Umbilical cord (tissue), 2 donors: ENCODE data around the gene VHLL. TPM values are rescaled to one million over a fixed set of nuclear protein-coding genes. Genes with fewer than 3 reads are reported as not detected.

Source experiments
- DNase-seq: peaks from one replicate; pipeline ENCODE4 v3.0.0-alpha.2; 2015; ENCODE audit warnings: low spot score
- total RNA-seq: library from RNA; depleted of rRNA; stranded (reverse); fragments of >200 nt; gene quantifications from one replicate; pipeline ENCODE4 v1.2.3, GENCODE V29; 2014; ENCODE audit warnings: low replicate concordance; ENCODE audit not compliant: insufficient read depth

VHLL gene
- total RNA-seq, 1 donor from 2014 or later, result 6.0 TPM

DNA sequence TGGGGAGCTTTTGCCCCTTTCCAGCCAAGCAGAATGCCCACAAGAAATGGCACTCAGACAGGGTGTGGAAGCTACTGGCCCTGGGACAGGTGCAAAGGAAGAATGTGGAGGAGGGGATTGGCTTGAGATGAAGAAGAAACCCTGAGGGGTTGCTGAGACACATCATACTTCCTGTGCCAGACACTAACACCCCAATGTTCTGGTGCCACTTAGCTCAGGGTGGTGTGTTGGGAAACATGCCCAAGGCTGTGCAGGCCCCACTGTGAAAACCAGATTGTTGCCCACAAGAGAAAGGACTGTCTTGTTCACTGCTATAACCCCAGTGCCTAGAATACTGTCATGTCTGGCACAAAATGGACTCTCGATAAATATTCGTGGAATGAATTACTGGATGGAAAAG lies 41.4 kb downstream of the VHLL start:
- no peak for DNase-seq

DNA sequence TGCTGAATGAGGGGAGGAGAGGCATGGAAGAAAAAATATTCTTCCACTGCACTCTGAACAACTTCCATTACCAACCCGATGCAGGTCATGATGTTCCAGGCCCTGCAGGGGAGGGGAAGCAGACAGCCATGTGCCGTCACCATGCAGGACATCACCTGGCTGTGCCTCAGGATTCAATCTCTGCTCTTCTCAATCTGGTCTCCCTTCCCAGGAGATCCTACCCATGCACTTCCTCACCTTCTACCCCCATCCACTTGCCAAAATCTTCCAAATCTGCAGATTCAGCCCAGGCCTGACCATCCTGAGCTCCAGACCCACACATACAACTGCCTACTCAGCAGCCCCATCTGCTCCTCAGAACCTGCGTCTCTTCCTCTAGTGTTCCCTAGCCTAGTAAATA lies 45.5 kb downstream of the VHLL start:
- DNase-seq, result no peak

DNA sequence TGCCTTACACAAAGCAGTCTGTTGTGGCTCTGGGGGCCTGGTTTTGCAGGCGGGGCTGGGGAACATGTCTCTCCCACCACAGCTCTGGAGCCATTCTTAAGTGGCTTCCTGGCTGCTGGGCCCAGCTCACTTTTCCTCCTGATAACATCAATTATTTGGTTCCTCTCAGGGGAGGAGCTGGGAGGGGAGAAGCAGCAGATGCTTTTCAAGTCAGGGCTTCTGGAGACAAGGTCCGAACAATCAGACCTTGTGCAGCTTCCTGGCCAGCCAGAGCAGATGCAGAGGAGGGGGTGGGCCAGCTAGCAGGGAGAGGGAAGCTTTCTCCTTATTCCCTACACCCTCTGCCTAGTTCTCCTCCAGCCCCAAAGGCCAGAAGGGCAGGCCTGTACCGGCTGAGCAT lies 47.6 kb downstream of the VHLL start:
- no peak for DNase-seq

DNA sequence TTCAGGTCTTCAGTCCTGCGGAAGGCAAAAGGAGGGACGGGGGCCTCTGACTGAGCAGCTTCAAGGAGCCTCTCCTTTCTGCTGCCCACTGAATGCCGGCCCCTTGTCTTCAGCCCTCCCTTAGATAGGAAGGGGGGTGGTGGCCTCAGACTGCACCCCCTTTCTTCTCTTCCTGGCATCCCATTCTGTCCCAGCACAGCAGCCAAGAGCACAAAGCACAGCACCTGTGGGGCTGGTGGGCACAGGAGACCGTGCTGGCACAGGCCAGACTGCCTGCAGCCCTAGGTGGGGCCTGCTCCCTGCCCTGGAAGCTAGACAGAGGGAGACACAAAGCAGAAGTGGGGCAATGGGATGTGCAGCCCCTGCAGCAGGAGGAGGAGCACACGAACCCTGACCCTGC lies 49.5 kb downstream of the VHLL start:
- DNase-seq, result no peak

Other genes starting within 250 kb of the VHLL start
- gene UBQLN4, start 245.5 kb downstream of the VHLL start, total RNA-seq, result 5.3 TPM
- 17.6 TPM for gene LAMTOR2, start 244.5 kb downstream of the VHLL start, total RNA-seq
- gene RAB25, start 238.1 kb downstream of the VHLL start, total RNA-seq, result 2.2 TPM
- 4.6 TPM for gene MEX3A, start 216.8 kb downstream of the VHLL start, total RNA-seq
- gene LMNA, start 184.6 kb downstream of the VHLL start, total RNA-seq, result 422 TPM
- 11.8 TPM for gene SEMA4A, start 145.7 kb downstream of the VHLL start, total RNA-seq
- 3.9 TPM for gene SLC25A44, start 105.2 kb downstream of the VHLL start, total RNA-seq
- gene PMF1, start 86.3 kb downstream of the VHLL start, total RNA-seq, result 19.3 TPM
- not detected for gene BGLAP, start 57.1 kb downstream of the VHLL start, total RNA-seq
- gene PAQR6, start 51.3 kb downstream of the VHLL start, total RNA-seq, result not detected
- 43.3 TPM for gene SMG5, start 16.5 kb downstream of the VHLL start, total RNA-seq
- gene TMEM79, start 15.0 kb downstream of the VHLL start, total RNA-seq, result 3.4 TPM
- 20.7 TPM for gene GLMP, start 3.6 kb downstream of the VHLL start, total RNA-seq
- gene CCT3, start 39.0 kb upstream of the VHLL start, total RNA-seq, result 240 TPM
- not detected for gene TSACC, start 39.2 kb upstream of the VHLL start, total RNA-seq
- not detected for gene RHBG, start 69.9 kb upstream of the VHLL start, total RNA-seq
- 5.5 TPM for gene MEF2D, start 201.5 kb upstream of the VHLL start, total RNA-seq